Liver (tissue), 9 donors: ENCODE results near the gene CNNM2. TPM values are rescaled to one million over a fixed set of nuclear protein-coding genes. Genes with fewer than 3 reads are reported as not detected.

Experiments used
- DNase-seq: peaks from one replicate; pipeline ENCODE4 v3.0.0-alpha.2; 2017; ENCODE audit warnings: low spot score
- H3K27ac ChIP-seq, 2 donors: one replicate each; pipeline ENCODE4 v1.7.0; 2013; ENCODE audit warnings: inconsistent platforms in 2 of 2, low read length in 2 of 2, control low read depth in 1 of 2, low read depth in 1 of 2, mild to moderate bottlenecking in 1 of 2
- H3K27me3 ChIP-seq, 4 donors: one replicate each; pipeline versions ENCODE4 v1.6.1 to v1.7.0; 2013; ENCODE audit warnings: low read length in 3 of 4, inconsistent platforms in 1 of 4, mild to moderate bottlenecking in 1 of 4, moderate library complexity in 1 of 4; ENCODE audit not compliant: control insufficient read depth in 4 of 4, insufficient read depth in 4 of 4
- H3K36me3 ChIP-seq, 4 donors: one replicate each; pipeline versions ENCODE4 v1.6.1 to v1.7.0; 2013; ENCODE audit warnings: low read length in 3 of 4, mild to moderate bottlenecking in 3 of 4, low read depth in 1 of 4, moderate library complexity in 1 of 4; ENCODE audit not compliant: control insufficient read depth in 4 of 4, insufficient read depth in 3 of 4
- H3K4me1 ChIP-seq, 4 donors: one replicate each; pipeline versions ENCODE4 v1.6.1 to v1.7.0; 2013; ENCODE audit warnings: low read length in 3 of 4, mild to moderate bottlenecking in 3 of 4, moderate library complexity in 1 of 4; ENCODE audit not compliant: control insufficient read depth in 4 of 4, insufficient read depth in 4 of 4
- H3K4me3 ChIP-seq, 3 donors: one replicate each; pipeline versions ENCODE4 v1.6.1 to v1.7.0; 2013; ENCODE audit warnings: low read length in 3 of 3, control low read depth in 1 of 3, low read depth in 1 of 3, mild to moderate bottlenecking in 1 of 3
- H3K9ac ChIP-seq, 2 donors: one replicate each; pipeline ENCODE4 v1.7.0; 2013; ENCODE audit warnings: low read length in 2 of 2, mild to moderate bottlenecking in 2 of 2, moderate library complexity in 2 of 2, control low read depth in 1 of 2, low read depth in 1 of 2
- H3K9me3 ChIP-seq, 4 donors: one replicate each; pipeline versions ENCODE4 v1.6.1 to v1.7.0; 2013; ENCODE audit warnings: low read length in 3 of 4; ENCODE audit not compliant: control insufficient read depth in 4 of 4
- CTCF ChIP-seq: fragments of 150-350 bp; IDR thresholded peaks from 2 replicates; pipeline ENCODE4 v1.5.1; 2017; ENCODE audit warnings: improper control_type of control experiment, low read depth, low read length; ENCODE audit not compliant: missing input control
- EGR1 ChIP-seq, 2 donors: IDR thresholded peaks; 2 replicates each; pipeline ENCODE4 v1.6.1; 2016 to 2018; ENCODE audit warnings: antibody characterized with exemption in 2 of 2, low read depth in 2 of 2
- HNF4A ChIP-seq, 2 donors: conservative IDR thresholded peaks; 2 replicates each; pipeline ENCODE4 v1.6.1; 2016; ENCODE audit warnings: antibody characterized with exemption in 2 of 2, mild to moderate bottlenecking in 2 of 2
- HNF4G ChIP-seq: IDR thresholded peaks from 2 replicates; pipeline ENCODE4 v1.6.1; 2016; ENCODE audit warnings: antibody characterized with exemption
- MAX ChIP-seq: IDR thresholded peaks from 2 replicates; pipeline ENCODE4 v1.6.1; 2016; ENCODE audit warnings: antibody characterized with exemption
- NR2F2 ChIP-seq: IDR thresholded peaks from 2 replicates; pipeline ENCODE4 v1.6.1; 2016; ENCODE audit warnings: antibody characterized with exemption
- REST ChIP-seq: IDR thresholded peaks from 2 replicates; pipeline ENCODE4 v1.6.1; 2016; ENCODE audit warnings: antibody characterized with exemption, mild to moderate bottlenecking
- RXRA ChIP-seq, 2 donors: IDR thresholded peaks; 2 replicates each; pipeline ENCODE4 v1.6.1; 2017 to 2018; ENCODE audit warnings: antibody characterized with exemption in 2 of 2, mild to moderate bottlenecking in 1 of 2
- SP1 ChIP-seq: IDR thresholded peaks from 2 replicates; pipeline ENCODE4 v1.6.1; 2018; ENCODE audit warnings: antibody characterized with exemption, mild to moderate bottlenecking
- ZBTB33 ChIP-seq: IDR thresholded peaks from 2 replicates; pipeline ENCODE4 v1.6.1; 2016; ENCODE audit warnings: antibody characterized with exemption
- WGBS: extraction: QIAGEN DNeasy Blood & Tissue Kit; methylation state at CpG from one replicate; pipeline ENCODE4 v1.1.7; 2013; 5-methylcytosine and 5-hydroxymethylcytosine counted together
- polyA plus RNA-seq, 2 donors: library from polyadenylated mRNA; stranded (reverse) in 1 of 2; unstranded in 1 of 2; fragments of 200-250 nt in 1 of 2; fragments of >200 nt in 1 of 2; fragmentation: Nextera tagmentation in 1 of 2; extraction: Ambion mirVana in 1 of 2; gene quantifications; one replicate each; pipeline versions ENCODE4 v1.2.1 to v1.2.3, GENCODE V29; 2013 to 2015
- total RNA-seq, 2 donors: library from RNA; depleted of rRNA; stranded (reverse); fragments of >200 nt; gene quantifications; one replicate each; pipeline ENCODE4 v1.2.3, GENCODE V29; 2014
- donor health status: healthy.
- donor health status: healthy.
- donor health status: healthy.
- donor health status: healthy.
- donor health status: healthy.

Gene CNNM2
- total and polyA plus RNA-seq, 4 donors, result 2.0 to 10.8 (median 6.9) TPM

- no peak for TF ChIP-seq NR2F2
- WGBS, result 97% methylated on average over 3 of the region's 3 CpGs
- no peaks in the 10 kb centered on the region for H3K9me3 ChIP-seq
- no peak overlapping the region for H3K9ac ChIP-seq
- no peaks in the 10 kb centered on the region for H3K4me1 ChIP-seq
- no peak for DNase-seq
- H3K4me3 ChIP-seq, result no peak overlapping the region
- H3K27ac ChIP-seq, result no peak overlapping the region
- H3K27me3 ChIP-seq, result no peaks in the 10 kb centered on the region
- peaks cover 0 to 57% (median 49%) of the 10 kb centered on the region in 4 donors for H3K36me3 ChIP-seq
Measured at GRCh38 chr10:103102195-103102594, 184.1 kb downstream of the CNNM2 start.

GRCh38 chr10:103103989-103104388 is 185.9 kb downstream of the CNNM2 start:
- no peak for TF ChIP-seq NR2F2
- TF ChIP-seq HNF4A (conservative IDR thresholded peaks at IDR 0.05), result no peak
- no peak for TF ChIP-seq HNF4G
- TF ChIP-seq CTCF, result no peak
- no peak for TF ChIP-seq MAX
- no peak for TF ChIP-seq RXRA (IDR thresholded peaks at IDR 0.05)
- TF ChIP-seq SP1, result no peak
- 95% methylated on average over 2 of the region's 2 CpGs for WGBS
- Histone ChIP-seq H3K4me1 (peaks cover 0 to 1% (median 0%) of the 10 kb centered on the region in 4 donors), H3K36me3 (peaks cover 3 to 43% (median 32%) of the 10 kb centered on the region in 4 donors), H3K27ac (no peak overlapping the region), H3K27me3 (no peaks in the 10 kb centered on the region), H3K9me3 (no peaks in the 10 kb centered on the region), H3K9ac (no peak overlapping the region), H3K4me3 (no peak overlapping the region)
- DNase-seq, result no peak

- peaks cover 0 to 1% (median 0%) of the 10 kb centered on the region in 4 donors for H3K4me1 ChIP-seq
- 46% methylated on average over 2 of the region's 2 CpGs for WGBS
- no peaks in the 10 kb centered on the region for H3K27me3 ChIP-seq
- H3K9me3 ChIP-seq, result no peaks in the 10 kb centered on the region
- no peak overlapping the region for H3K27ac ChIP-seq
- H3K9ac ChIP-seq, result no peak overlapping the region
- H3K4me3 ChIP-seq, result no peak overlapping the region
- no peak for DNase-seq
- TF ChIP-seq REST, result no peak
- no peak for TF ChIP-seq EGR1 (IDR thresholded peaks at IDR 0.05; ENCODE audit: low read depth in 2 of 2)
- no peak for TF ChIP-seq NR2F2
- TF ChIP-seq ZBTB33, result no peak
- no peak for TF ChIP-seq HNF4A (conservative IDR thresholded peaks at IDR 0.05)
- TF ChIP-seq RXRA (IDR thresholded peaks at IDR 0.05), result no peak
- H3K36me3 ChIP-seq, result peaks cover 3 to 37% (median 29%) of the 10 kb centered on the region in 4 donors
Measured at GRCh38 chr10:103104721-103105120, 186.6 kb downstream of the CNNM2 start.
